Ishikawa (cell line): ENCODE data around the gene MAPK12.

ENCODE experiments used
- CEBPB ChIP-seq: IDR thresholded peaks from 2 replicates; pipeline ENCODE4 v1.6.1; 2012
- CREB1 ChIP-seq: IDR thresholded peaks from 2 replicates; pipeline ENCODE4 v1.6.1; 2012; ENCODE audit warnings: low read depth
- EGR1 ChIP-seq: IDR thresholded peaks from 2 replicates; pipeline ENCODE4 v1.6.1; 2012
- EP300 ChIP-seq: IDR thresholded peaks from 2 replicates; pipeline ENCODE4 v1.6.1; 2012; ENCODE audit warnings: borderline replicate concordance
- FOXM1 ChIP-seq: IDR thresholded peaks from 2 replicates; pipeline ENCODE4 v1.6.1; 2012; ENCODE audit warnings: low read depth, borderline replicate concordance
- MAX ChIP-seq: IDR thresholded peaks from 2 replicates; pipeline ENCODE4 v1.6.1; 2012
- NFIC ChIP-seq: IDR thresholded peaks from 2 replicates; pipeline ENCODE4 v1.6.1; 2012
- RAD21 ChIP-seq: IDR thresholded peaks from 2 replicates; pipeline ENCODE4 v1.6.1; 2012; ENCODE audit warnings: low read depth
- REST ChIP-seq: IDR thresholded peaks from 2 replicates; pipeline ENCODE4 v1.6.1; 2012; ENCODE audit warnings: low read depth, mild to moderate bottlenecking
- TAF1 ChIP-seq: IDR thresholded peaks from 2 replicates; pipeline ENCODE4 v1.6.1; 2012; ENCODE audit warnings: low read depth, mild to moderate bottlenecking
- TCF12 ChIP-seq: IDR thresholded peaks from 2 replicates; pipeline ENCODE4 v1.6.1; 2012; ENCODE audit warnings: low read depth
- TEAD4 ChIP-seq: IDR thresholded peaks from 2 replicates; pipeline ENCODE4 v1.6.1; 2012
- USF1 ChIP-seq: IDR thresholded peaks from 2 replicates; pipeline ENCODE4 v1.6.1; 2012
- YY1 ChIP-seq: IDR thresholded peaks from 2 replicates; pipeline ENCODE4 v1.6.1; 2012; ENCODE audit warnings: low read depth
- ZBTB7A ChIP-seq: IDR thresholded peaks from 2 replicates; pipeline ENCODE4 v1.6.1; 2012; ENCODE audit warnings: low read depth

MAPK12 gene

GRCh38 chr22:50302564-50302963, 41.1 kb upstream of the MAPK12 start:
- TF ChIP-seq USF1 (no peak), MAX (no peak), YY1 (no peak)

GRCh38 chr22:50302041-50302541, 40.6 kb upstream of the MAPK12 start:
- TF ChIP-seq USF1 = no peak
- TF ChIP-seq YY1 = no peak
- no peak for TF ChIP-seq RAD21
- no peak for TF ChIP-seq MAX
- TF ChIP-seq EP300 = no peak
- TF ChIP-seq CEBPB = no peak
- no peak for TF ChIP-seq NFIC
- TF ChIP-seq FOXM1 = no peak
- no peak for TF ChIP-seq EGR1
- no peak for TF ChIP-seq REST
- no peak for TF ChIP-seq TEAD4

GRCh38 chr22:50301581-50301991, 40.1 kb upstream of the MAPK12 start:
- no peak for TF ChIP-seq TCF12
- no peak for TF ChIP-seq EGR1
- TF ChIP-seq MAX = no peak
- TF ChIP-seq USF1 = no peak
- peak; percentile 47; the same call in 1 of the 2 replicates for TF ChIP-seq NFIC
- TF ChIP-seq CEBPB = no peak
- TF ChIP-seq ZBTB7A = peak; percentile 11; the same call in 1 of the 2 replicates
- TF ChIP-seq TAF1 = no peak
- TF ChIP-seq EP300 = no peak
- no peak for TF ChIP-seq RAD21
- no peak for TF ChIP-seq YY1
- TF ChIP-seq REST = no peak
- no peak for TF ChIP-seq FOXM1
- TF ChIP-seq CREB1 = no peak

GRCh38 chr22:50300620-50301257, 39.3 kb upstream of the MAPK12 start:
- TF ChIP-seq ZBTB7A (peak; percentile 60; the same call in 1 of the 2 replicates), MAX (no peak)

GRCh38 chr22:50299785-50300619, 38.5 kb upstream of the MAPK12 start:
- no peak for TF ChIP-seq MAX
- TF ChIP-seq NFIC = no peak
- no peak for TF ChIP-seq ZBTB7A
- no peak for TF ChIP-seq CREB1
